H1 (cell line): Measurements from ENCODE around the gene CNST. TPM values are rescaled to one million over a fixed set of nuclear protein-coding genes. Genes with fewer than 3 reads are reported as not detected.

Experiments
- CTCF ChIA-PET: fragments of 300-600 bp; sonication (Branson Sonifier 250); formaldehyde crosslinking; loops from one replicate; lab custom pipeline; 2021; ENCODE audit not compliant: partially characterized antibody; lab: Charles Lee
- POLR2A ChIA-PET: fragments of 300-600 bp; sonication (Branson Sonifier 250); formaldehyde crosslinking; loops from one replicate; lab custom pipeline; 2021; ENCODE audit warnings: inconsistent platforms; ENCODE audit not compliant: partially characterized antibody; lab: Charles Lee
- DNase-seq, 2 experiments: peaks; one replicate each; pipeline versions ENCODE4 v3.0.0 to v3.0.0-alpha.2; 2010 to 2022; ENCODE audit warnings: low spot score in 2 of 2, low read depth in 1 of 2, mixed read lengths in 1 of 2
- FAIRE-seq: peaks from 2 replicates; lab custom pipeline; 2011; peaks lifted over from hg19 to GRCh38; lab: Jason Lieb, UNC
- H2AFZ ChIP-seq: 2 replicates; pipeline ENCODE4 v1.8.1; 2012; ENCODE audit warnings: low read length, inconsistent platforms
- H2AK5ac ChIP-seq: 2 replicates; pipeline ENCODE4 v1.6.1; 2013; ENCODE audit warnings: low read depth, low read length
- H2BK120ac ChIP-seq: replicated peaks from 2 replicates; pipeline ENCODE3; 2013; ENCODE audit warnings: low read depth, low read length, inconsistent platforms
- H2BK12ac ChIP-seq: 2 replicates; pipeline ENCODE4 v1.6.1; 2013; ENCODE audit warnings: low read depth, low read length
- H2BK15ac ChIP-seq: 2 replicates; pipeline ENCODE4 v1.6.1; 2013; ENCODE audit warnings: low read length
- H2BK20ac ChIP-seq: 2 replicates; pipeline ENCODE4 v1.6.1; 2013; ENCODE audit warnings: low read length
- H2BK5ac ChIP-seq: 2 replicates; pipeline ENCODE4 v1.6.1; 2013; ENCODE audit warnings: low read depth, low read length
- H3K14ac ChIP-seq: 2 replicates; pipeline ENCODE4 v1.6.1; 2013; ENCODE audit warnings: inconsistent platforms; ENCODE audit not compliant: insufficient read length
- H3K18ac ChIP-seq: 2 replicates; pipeline ENCODE4 v1.6.1; 2013; ENCODE audit warnings: low read length; ENCODE audit errors: extremely low read depth
- H3K23ac ChIP-seq: 2 replicates; pipeline ENCODE4 v1.6.1; 2013; ENCODE audit warnings: inconsistent platforms; ENCODE audit not compliant: insufficient read length
- H3K23me2 ChIP-seq: 2 replicates; pipeline ENCODE4 v1.6.1; 2013; ENCODE audit warnings: low read depth, low read length
- H3K27ac ChIP-seq: 2 replicates; pipeline ENCODE4 v1.6.1; 2011; ENCODE audit warnings: low read depth, low read length, inconsistent platforms
- H3K27me3 ChIP-seq, 4 experiments: replicated peaks in 1 of 4; 1 replicate in 1 of 4; 2 replicates in 3 of 4; pipeline versions ENCODE4 v1.6.1 to v1.8.1; 2011 to 2013; ENCODE audit warnings: low read length in 3 of 4, mild to moderate bottlenecking in 3 of 4, inconsistent platforms in 2 of 4, mixed read lengths in 2 of 4, moderate library complexity in 1 of 4; ENCODE audit not compliant: control insufficient read depth in 3 of 4, insufficient read depth in 3 of 4; ENCODE audit errors: extremely low read depth in 1 of 4
- H3K36me3 ChIP-seq, 4 experiments: 2 replicates each; pipeline versions ENCODE4 v1.6.1 to v1.8.1; 2011 to 2013; ENCODE audit warnings: mild to moderate bottlenecking in 4 of 4, low read length in 3 of 4, moderate library complexity in 2 of 4, control low read depth in 1 of 4, inconsistent platforms in 1 of 4; ENCODE audit not compliant: insufficient read depth in 4 of 4, control insufficient read depth in 2 of 4
- H3K4ac ChIP-seq: replicated peaks from 2 replicates; pipeline ENCODE3; 2013; ENCODE audit warnings: low read length, low read depth, mixed read lengths, inconsistent platforms; ENCODE audit not compliant: insufficient read length
- H3K4me1 ChIP-seq, 4 experiments: replicated peaks in 1 of 4; 1 replicate in 1 of 4; 2 replicates in 3 of 4; pipeline versions ENCODE4 v1.6.1 to v1.8.1; 2011 to 2013; ENCODE audit warnings: low read length in 3 of 4, inconsistent platforms in 2 of 4, mixed read lengths in 1 of 4; ENCODE audit not compliant: insufficient read depth in 4 of 4, control insufficient read depth in 3 of 4
- H3K4me2 ChIP-seq, 2 experiments: 2 replicates each; pipeline versions ENCODE4 v1.6.1 to v1.8.1; 2011 to 2013; ENCODE audit warnings: low read depth in 2 of 2, low read length in 2 of 2, control low read depth in 1 of 2, inconsistent platforms in 1 of 2, mild to moderate bottlenecking in 1 of 2; ENCODE audit not compliant: insufficient read depth in 1 of 2
- H3K4me3 ChIP-seq, 4 experiments: fragments of 200-600, 300-600 bp in 1 of 4; sonication (generic), shearing (Covaris generic), sonication (Bioruptor Twin) in 1 of 4; 2 replicates each; pipeline versions ENCODE4 v1.5.1 to v1.8.1; 2011 to 2016; ENCODE audit warnings: low read length in 4 of 4, low read depth in 3 of 4, control low read depth in 2 of 4, inconsistent platforms in 2 of 4, mild to moderate bottlenecking in 2 of 4, mixed read lengths in 1 of 4, moderate library complexity in 1 of 4; ENCODE audit not compliant: insufficient read depth in 2 of 4; ENCODE audit errors: extremely low read depth in 1 of 4
- H3K56ac ChIP-seq: replicated peaks from 2 replicates; pipeline ENCODE3; 2013; ENCODE audit warnings: low read depth, mild to moderate bottlenecking, mixed read lengths, low read length, inconsistent platforms; ENCODE audit not compliant: insufficient read length
- H3K79me1 ChIP-seq: 2 replicates; pipeline ENCODE4 v1.6.1; 2013; ENCODE audit warnings: low read depth, low read length, control low read depth
- H3K79me2 ChIP-seq, 2 experiments: 2 replicates each; pipeline versions ENCODE4 v1.6.1 to v1.8.1; 2012 to 2013; ENCODE audit warnings: low read length in 2 of 2, mild to moderate bottlenecking in 2 of 2, inconsistent platforms in 1 of 2; ENCODE audit not compliant: insufficient read depth in 2 of 2, control insufficient read depth in 1 of 2
- H3K9ac ChIP-seq, 4 experiments: replicated peaks in 1 of 4; 1 replicate in 1 of 4; 2 replicates in 3 of 4; pipeline versions ENCODE4 v1.6.1 to v1.8.1; 2011 to 2013; ENCODE audit warnings: low read depth in 3 of 4, low read length in 3 of 4, control low read depth in 2 of 4, mild to moderate bottlenecking in 2 of 4, moderate library complexity in 2 of 4, inconsistent platforms in 1 of 4; ENCODE audit errors: extremely low read depth in 1 of 4
- H3K9me3 ChIP-seq, 2 experiments: 2 replicates each; pipeline versions ENCODE4 v1.6.1 to v1.8.1; 2012 to 2013; ENCODE audit warnings: mild to moderate bottlenecking in 2 of 2, moderate library complexity in 2 of 2, control low read depth in 1 of 2, inconsistent platforms in 1 of 2, low read depth in 1 of 2, low read length in 1 of 2, mixed read lengths in 1 of 2; ENCODE audit not compliant: insufficient read depth in 2 of 2
- H4K20me1 ChIP-seq, 2 experiments: replicated peaks in 1 of 2; 2 replicates each; pipeline versions ENCODE3 to v1.8.1; 2011 to 2013; ENCODE audit warnings: inconsistent platforms in 2 of 2, low read length in 2 of 2, mild to moderate bottlenecking in 1 of 2; ENCODE audit not compliant: insufficient read depth in 2 of 2, control insufficient read depth in 1 of 2
- H4K5ac ChIP-seq: 2 replicates; pipeline ENCODE4 v1.6.1; 2013; ENCODE audit warnings: low read length, low read depth, mixed read lengths, inconsistent platforms; ENCODE audit not compliant: insufficient read length
- H4K8ac ChIP-seq: 2 replicates; pipeline ENCODE4 v1.8.0; 2013; ENCODE audit warnings: mild to moderate bottlenecking, moderate library complexity, low read length, inconsistent platforms; ENCODE audit not compliant: insufficient read depth; ENCODE audit errors: extremely low read depth
- H4K91ac ChIP-seq: replicated peaks from 2 replicates; pipeline ENCODE3; 2013; ENCODE audit warnings: low read length, mixed read lengths, inconsistent platforms; ENCODE audit not compliant: insufficient read length
- CBX8 ChIP-seq: fragments of 300-800, 300-1000 bp; sonication (generic); IDR thresholded peaks from 2 replicates; pipeline ENCODE4 v1.7.1; 2016; ENCODE audit warnings: low read depth, low read length, borderline replicate concordance
- EGR1 ChIP-seq: IDR thresholded peaks from 2 replicates; pipeline ENCODE4 v1.6.1; 2011; ENCODE audit warnings: low read depth, low read length, borderline replicate concordance
- KDM5A ChIP-seq: fragments of 200-600 bp; IDR thresholded peaks from 2 replicates; pipeline ENCODE4 v1.7.1; 2012; ENCODE audit warnings: mild to moderate bottlenecking, low read length, inconsistent platforms, mixed read lengths
- MAX ChIP-seq: IDR thresholded peaks from 2 replicates; pipeline ENCODE4 v1.6.1; 2012; ENCODE audit warnings: inconsistent platforms
- NANOG ChIP-seq: IDR thresholded peaks from 2 replicates; pipeline ENCODE4 v1.6.1; 2011; ENCODE audit warnings: low read length, low read depth, mild to moderate bottlenecking, inconsistent platforms; ENCODE audit not compliant: insufficient read depth, poor library complexity, severe bottlenecking
- RXRA ChIP-seq: IDR thresholded peaks from 2 replicates; pipeline ENCODE4 v1.6.1; 2011; ENCODE audit warnings: low read depth, mild to moderate bottlenecking, low read length, moderate library complexity; ENCODE audit not compliant: insufficient read depth
- TAF1 ChIP-seq: IDR thresholded peaks from 2 replicates; pipeline ENCODE4 v1.6.1; 2011; ENCODE audit warnings: mild to moderate bottlenecking, low read depth, low read length
- WGBS, 2 experiments: shearing (Covaris generic) in 1 of 2; methylation state at CpG; one replicate each; pipeline versions ENCODE4 v1.1.6 to v1.1.7; 2013 to 2015; ENCODE audit warnings: low lambda C conversion rate in 2 of 2, mixed read lengths in 2 of 2, inconsistent platforms in 1 of 2, low coverage in 1 of 2, missing lambda C conversion rate in 1 of 2; ENCODE audit not compliant: insufficient replicate concordance in 2 of 2, insufficient coverage in 1 of 2, insufficient read length in 1 of 2; ENCODE audit errors: extremely low coverage in 1 of 2, missing lambda C conversion rate in 1 of 2; 5-methylcytosine and 5-hydroxymethylcytosine counted together
- polyA plus RNA-seq, 7 experiments: library from polyadenylated mRNA; depleted of rRNA in 3 of 7; stranded (reverse) in 5 of 7; unstranded in 2 of 7; fragments of >200 nt in 5 of 7; fragments of 200-250 nt in 2 of 7; gene quantifications; 1 replicate in 5 of 7; 2 replicates in 1 of 7; 4 replicates in 1 of 7; pipeline versions ENCODE4 v1.2.1 to v1.2.3, GENCODE V29; 2011 to 2013; ENCODE audit warnings: missing spikeins in 2 of 7, mixed read lengths in 2 of 7
- total RNA-seq: library from RNA; stranded (reverse); fragmentation: NEBNext Ultra II Directional; extraction: Animal tissue kit (Norgen Biotek cat#: 25700); gene quantifications from 2 replicates; pipeline ENCODE4 v1.2.1, GENCODE V29; 2021

The CNST gene
- total and polyA plus RNA-seq, 2 of the 8 experiments (the other 6 are each of a cell fraction or from before 2014, with no cell fraction given), result 5.3 to 21.3 TPM

DNA sequence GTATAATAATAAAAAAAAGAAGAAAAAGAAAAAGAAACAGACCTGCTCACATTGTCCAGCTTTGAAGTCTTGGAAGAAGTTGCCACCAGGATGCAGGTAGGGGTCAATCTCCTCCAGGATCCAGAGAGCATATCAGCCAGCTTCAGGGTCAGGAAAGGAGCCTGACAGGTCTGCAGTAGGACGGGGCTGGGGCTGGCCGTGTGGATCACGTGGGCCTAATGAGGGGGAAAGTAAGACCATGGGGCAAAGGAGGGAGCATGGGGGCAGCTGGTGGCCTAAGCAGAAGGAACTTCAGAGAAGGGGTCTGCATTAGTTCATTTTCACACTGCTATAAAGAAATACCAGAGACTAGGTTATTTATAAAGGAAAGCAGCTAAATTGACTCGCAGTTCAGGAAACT lies 39.9 kb upstream of the CNST start:
- H3K9me3 ChIP-seq, result peaks cover 12 to 13% of the 10 kb centered on the region in 2 experiments
- no peak overlapping the region for H2AK5ac ChIP-seq
- no peak overlapping the region for H2BK15ac ChIP-seq
- H2BK20ac ChIP-seq, result no peak overlapping the region
- H3K27ac ChIP-seq, result no peak overlapping the region
- no peaks in the 10 kb centered on the region for H3K4me1 ChIP-seq
- no peak overlapping the region for H3K9ac ChIP-seq
- ChIA-PET POLR2A (interaction anchor here (0.9 to 1.2 kb wide), 2 partner anchors 9 to 11 kb away, joined by 4 read pairs; no protein-coding TSS in a partner anchor), CTCF (no interaction called here)
- no peak overlapping the region for H3K4ac ChIP-seq
- no peak overlapping the region for H2BK120ac ChIP-seq
- no peak for TF ChIP-seq RXRA
- no peak for TF ChIP-seq NANOG
- TF ChIP-seq MAX, result no peak
- no peak for TF ChIP-seq EGR1
- TF ChIP-seq TAF1, result no peak
- TF ChIP-seq KDM5A, result no peak
- TF ChIP-seq CBX8, result no peak
- no peaks in the 10 kb centered on the region for H3K79me2 ChIP-seq
- H2BK12ac ChIP-seq, result no peak overlapping the region
- 72% methylated on average over 4 of the region's 4 CpGs; no CpG with 5 or more reads in 1 of the 2 experiments for WGBS, 2 experiments
- H4K5ac ChIP-seq, result no peak overlapping the region
- no peaks in the 10 kb centered on the region for H3K79me1 ChIP-seq
- no peak overlapping the region for H2AFZ ChIP-seq
- no peak overlapping the region for H4K8ac ChIP-seq
- H3K36me3 ChIP-seq, result no peaks in the 10 kb centered on the region
- no peak overlapping the region for H3K14ac ChIP-seq
- H4K20me1 ChIP-seq, result no peaks in the 10 kb centered on the region
- H3K27me3 ChIP-seq, result no peaks in the 10 kb centered on the region
- DNase-seq, result no peak
- H3K18ac ChIP-seq, result no peak overlapping the region
- no peak overlapping the region for H3K4me3 ChIP-seq
- H3K23ac ChIP-seq, result no peak overlapping the region
- no peak overlapping the region for H3K4me2 ChIP-seq
- no peak overlapping the region for H2BK5ac ChIP-seq
- FAIRE-seq, result no peak
- no peak overlapping the region for H3K56ac ChIP-seq
- no peaks in the 10 kb centered on the region for H3K23me2 ChIP-seq
- H4K91ac ChIP-seq, result no peak overlapping the region
